K562 (cell line): ENCODE data around the gene GLG1. TPM values are rescaled to one million over a fixed set of nuclear protein-coding genes. Genes with fewer than 3 reads are reported as not detected.

Source experiments
- ATAC-seq: fragments of 200-7000 bp; cut with Tn5 transposase; 3 replicates; pipeline ENCODE4 v1.9.1; 2020; ENCODE audit warnings: moderate library complexity
- BruUV-seq: library from RNA; stranded (reverse); fragments of 400-500 nt; replicated peaks from 2 replicates; lab custom pipeline; 2021; lab: Mats Ljungman, UMichigan
- CTCF ChIA-PET: fragments of 300-600 bp; formaldehyde crosslinking; extraction: SDS; loops from one replicate; lab custom pipeline; 2021; ENCODE audit warnings: low intra/inter-chr PET ratio; lab: Yijun Ruan, JAX
- POLR2A ChIA-PET: fragments of 300-600, 350-650 bp; sonication (Branson Sonifier 250); formaldehyde crosslinking; extraction: SDS; loops from one replicate; lab custom pipeline; 2021; ENCODE audit warnings: antibody characterized with exemption, inconsistent platforms; lab: Yijun Ruan, JAX
- DNase-seq, 4 experiments: peaks; one replicate each; pipeline versions ENCODE4 v3.0.0 to v3.0.0-alpha.2; 2011 to 2018; ENCODE audit warnings: low spot score in 3 of 4, mixed read lengths in 3 of 4; ENCODE audit errors: extremely low read depth in 1 of 4
- FAIRE-seq: peaks from 2 replicates; lab custom pipeline; 2011; peaks lifted over from hg19 to GRCh38; lab: Jason Lieb, UNC
- H2AFZ ChIP-seq: 2 replicates; pipeline ENCODE4 v1.6.0; 2011; ENCODE audit warnings: low read depth, low read length, control low read depth, inconsistent platforms
- H3K27ac ChIP-seq: fragments of 200-600 bp; 3 replicates; pipeline ENCODE4 v1.8.0; 2011; ENCODE audit warnings: low read depth, mild to moderate bottlenecking, control low read depth, inconsistent platforms, low read length, moderate library complexity, mixed read lengths; ENCODE audit errors: extremely low read depth
- H3K27me3 ChIP-seq, 2 experiments: fragments of 300-600 bp in 1 of 2; 2 replicates in 1 of 2; 3 replicates in 1 of 2; pipeline versions ENCODE4 v1.6.0 to v1.8.0; 2011; ENCODE audit warnings: inconsistent platforms in 2 of 2, low read length in 2 of 2, mild to moderate bottlenecking in 1 of 2, mixed read lengths in 1 of 2, moderate library complexity in 1 of 2; ENCODE audit not compliant: control insufficient read depth in 2 of 2, insufficient read depth in 2 of 2
- H3K36me3 ChIP-seq: fragments of 300-600 bp; 3 replicates; pipeline ENCODE4 v1.8.0; 2011; ENCODE audit warnings: mild to moderate bottlenecking, low read length, inconsistent platforms; ENCODE audit not compliant: control insufficient read depth, insufficient read depth
- H3K4me1 ChIP-seq, 2 experiments: fragments of 200-600 bp in 1 of 2; replicated peaks in 1 of 2; 2 replicates in 1 of 2; 3 replicates in 1 of 2; pipeline versions ENCODE4 v1.5.1 to v1.8.0; 2011; ENCODE audit warnings: inconsistent platforms in 2 of 2, low read length in 2 of 2, mild to moderate bottlenecking in 1 of 2, mixed read lengths in 1 of 2, moderate library complexity in 1 of 2; ENCODE audit not compliant: control insufficient read depth in 2 of 2, insufficient read depth in 2 of 2
- H3K4me2 ChIP-seq: 2 replicates; pipeline ENCODE4 v1.6.1; 2011; ENCODE audit warnings: low read length, control low read depth, inconsistent platforms, mixed read lengths; ENCODE audit not compliant: insufficient read depth
- H3K4me3 ChIP-seq: fragments of 200-600 bp; sonication (generic), shearing (Covaris generic); 2 replicates; pipeline ENCODE4 v1.5.1; 2016; ENCODE audit warnings: control low read depth, inconsistent platforms
- H3K79me2 ChIP-seq: fragments of 200-600 bp; 3 replicates; pipeline ENCODE4 v1.8.0; 2011; ENCODE audit warnings: low read length, inconsistent platforms; ENCODE audit not compliant: control insufficient read depth, insufficient read depth
- H3K9ac ChIP-seq, 2 experiments: 2 replicates each; pipeline versions ENCODE4 v1.6.0 to v1.6.1; 2011; ENCODE audit warnings: low read depth in 2 of 2, low read length in 2 of 2, control low read depth in 1 of 2, inconsistent platforms in 1 of 2, mild to moderate bottlenecking in 1 of 2, mixed read lengths in 1 of 2; ENCODE audit not compliant: insufficient read depth in 1 of 2
- H3K9me1 ChIP-seq: one replicate; pipeline ENCODE4 v1.6.0; 2011; ENCODE audit warnings: inconsistent platforms, mild to moderate bottlenecking, low read length, moderate library complexity; ENCODE audit not compliant: control insufficient read depth, insufficient read depth
- H3K9me3 ChIP-seq: replicated peaks from 2 replicates; pipeline ENCODE4 v1.5.1; 2011; ENCODE audit warnings: low read depth, low read length, inconsistent platforms; ENCODE audit not compliant: control insufficient read depth, insufficient read depth
- H4K20me1 ChIP-seq: replicated peaks from 2 replicates; pipeline ENCODE4 v1.6.1; 2011; ENCODE audit warnings: low read length, inconsistent platforms, mixed read lengths; ENCODE audit not compliant: control insufficient read depth, insufficient read depth
- HEY1 ChIP-seq: fragments of 250-450 bp; sonication (Bioruptor Pico); IDR thresholded peaks from 2 replicates; pipeline ENCODE4 v1.5.0; 2020; ENCODE audit warnings: mild to moderate bottlenecking, moderate library complexity, borderline replicate concordance
- L3MBTL2 ChIP-seq: fragments of 450-650 bp; IDR thresholded peaks from 2 replicates; pipeline ENCODE4 v1.6.1; 2016; ENCODE audit warnings: mild to moderate bottlenecking, moderate library complexity
- PRDM10 ChIP-seq: fragments of 450-650 bp; IDR thresholded peaks from 2 replicates; pipeline ENCODE4 v1.6.1; 2018; ENCODE audit not compliant: partially characterized antibody
- PTBP1 ChIP-seq: fragments of 200-400 bp; formaldehyde crosslinking; IDR thresholded peaks from 2 replicates; pipeline ENCODE4 v1.6.1; 2017; ENCODE audit warnings: low read depth, low read length
- RBM22 ChIP-seq: fragments of 200-400 bp; formaldehyde crosslinking; IDR thresholded peaks from 2 replicates; pipeline ENCODE4 v1.6.1; 2018; ENCODE audit warnings: low read length, low read depth; ENCODE audit not compliant: poor library complexity, severe bottlenecking
- ZFX ChIP-seq: sonication (generic); formaldehyde crosslinking; IDR thresholded peaks from 2 replicates; pipeline ENCODE4 v1.8.0; 2022; ENCODE audit warnings: mild to moderate bottlenecking, missing genetic modification reagents, moderate library complexity
- ZNF316 ChIP-seq: fragments of 450-650 bp; IDR thresholded peaks from 2 replicates; pipeline ENCODE4 v1.6.1; 2016
- WGBS: fragments of 100-300 bp; shearing (Covaris generic); methylation state at CpG from one replicate; pipeline ENCODE4 v1.1.6; 2016; ENCODE audit warnings: low coverage, mixed read lengths; ENCODE audit not compliant: insufficient coverage; ENCODE audit errors: missing lambda C conversion rate; 5-methylcytosine and 5-hydroxymethylcytosine counted together
- in situ Hi-C: fragments of 300-500 bp; cut with MboI; formaldehyde crosslinking; loops from 4 replicates; pipeline ENCODE4 v1.15.0; 2018; ENCODE audit warnings: inconsistent platforms, mixed read lengths
- intact Hi-C: fragments of 100-400 bp; cut with micrococcal nuclease; formaldehyde crosslinking; loops from 2 replicates; pipeline ENCODE4 v1.14.2; 2022
- polyA plus RNA-seq, 8 experiments: library from polyadenylated mRNA; depleted of rRNA in 4 of 8; stranded (reverse) in 5 of 8; unstranded in 3 of 8; fragments of >200 nt; fragmentation: Nextera tagmentation in 2 of 8; fragmentation: Illumina TruSeq in 1 of 8; extraction: Ambion mirVana in 2 of 8; extraction: Trizol in 1 of 8; gene quantifications; 2 replicates each; pipeline versions ENCODE4 v1.2.1 to v1.2.3, GENCODE V29; 2011 to 2014; ENCODE audit warnings: inconsistent platforms in 1 of 8, missing spikeins in 1 of 8
- total RNA-seq, 7 experiments: library from RNA; depleted of rRNA in 6 of 7; stranded (reverse); fragments of >200 nt in 6 of 7; fragmentation: Illumina TruSeq in 2 of 7; extraction: Trizol in 2 of 7; gene quantifications; 2 replicates each; pipeline versions ENCODE4 v1.2.1 to v1.2.3, GENCODE V29; 2011 to 2021; ENCODE audit warnings: low replicate concordance in 1 of 7

The GLG1 gene
- total and polyA plus RNA-seq, 9 of the 15 experiments (the other 6 are each of a cell fraction or from before 2014, with no cell fraction given): 6.2 to 36.0 (median 23.6) TPM

- Histone ChIP-seq H3K79me2 (peaks cover 69% of the 10 kb centered on the region), H3K27ac (no peak overlapping the region), H3K27me3 (no peaks in the 10 kb centered on the region), H3K9ac (no peak overlapping the region), H3K9me3 (no peaks in the 10 kb centered on the region), H3K4me3 (no peak overlapping the region), H3K9me1 (no peaks in the 10 kb centered on the region), H3K4me2 (no peak overlapping the region), H4K20me1 (peaks cover 22% of the 10 kb centered on the region; the same call in 1 of the 2 replicates), H3K36me3 (no peaks in the 10 kb centered on the region), H3K4me1 (peaks cover 0 to 4% of the 10 kb centered on the region in 2 experiments; a peak in 3 of 5 replicates), H2AFZ (no peak overlapping the region)
- 83% methylated on average over 2 of the region's 2 CpGs for WGBS
- no peak for TF ChIP-seq ZNF316
- no peak for TF ChIP-seq ZFX
- TF ChIP-seq RBM22: no peak
- no peak for TF ChIP-seq PTBP1
- no peak for TF ChIP-seq L3MBTL2
- TF ChIP-seq HEY1: no peak
- no peak for TF ChIP-seq PRDM10
- BruUV-seq: no TSS peak
- no peak for DNase-seq
- no peak for ATAC-seq
- ChIA-PET CTCF (no interaction called here), POLR2A (interaction anchor here (1.0 to 1.8 kb wide), 3 partner anchors 9 to 20 kb away, joined by 3 to 4 read pairs (median 4); no protein-coding TSS in a partner anchor)
- FAIRE-seq: no peak
- intact Hi-C loops (no loop called here), in situ Hi-C loops (no loop called here)
Measured at GRCh38 chr16:74574146-74574545, 32.8 kb downstream of the GLG1 start.
